ENCODE results near the gene STAG1.
"Not testable (repeated sequence)": the region's sequence is repeated elsewhere in the genome, so short reads cannot be mapped to it uniquely, and the experiment has no call there.

Gene STAG1

DNA sequence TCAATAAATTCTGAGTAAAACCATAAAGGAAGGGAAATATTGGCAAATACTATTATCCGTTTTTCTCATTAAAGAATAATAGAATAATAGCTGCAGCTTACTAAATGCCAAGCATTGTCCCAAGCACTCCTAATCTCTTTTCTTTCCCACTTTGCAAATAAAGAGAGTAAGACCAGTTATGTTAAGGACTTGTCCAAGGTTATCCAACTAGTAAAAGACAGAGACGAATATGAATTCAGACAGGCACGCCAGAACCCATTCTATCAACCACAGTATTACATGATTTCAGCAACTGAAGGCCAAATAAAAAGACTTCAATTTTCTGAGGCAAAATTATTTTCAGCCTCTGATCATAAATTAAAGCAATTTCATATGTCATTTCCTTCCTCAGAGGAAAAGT lies 235.5 kb downstream of the STAG1 start:
- TF ChIP-seq, protein P1, sequence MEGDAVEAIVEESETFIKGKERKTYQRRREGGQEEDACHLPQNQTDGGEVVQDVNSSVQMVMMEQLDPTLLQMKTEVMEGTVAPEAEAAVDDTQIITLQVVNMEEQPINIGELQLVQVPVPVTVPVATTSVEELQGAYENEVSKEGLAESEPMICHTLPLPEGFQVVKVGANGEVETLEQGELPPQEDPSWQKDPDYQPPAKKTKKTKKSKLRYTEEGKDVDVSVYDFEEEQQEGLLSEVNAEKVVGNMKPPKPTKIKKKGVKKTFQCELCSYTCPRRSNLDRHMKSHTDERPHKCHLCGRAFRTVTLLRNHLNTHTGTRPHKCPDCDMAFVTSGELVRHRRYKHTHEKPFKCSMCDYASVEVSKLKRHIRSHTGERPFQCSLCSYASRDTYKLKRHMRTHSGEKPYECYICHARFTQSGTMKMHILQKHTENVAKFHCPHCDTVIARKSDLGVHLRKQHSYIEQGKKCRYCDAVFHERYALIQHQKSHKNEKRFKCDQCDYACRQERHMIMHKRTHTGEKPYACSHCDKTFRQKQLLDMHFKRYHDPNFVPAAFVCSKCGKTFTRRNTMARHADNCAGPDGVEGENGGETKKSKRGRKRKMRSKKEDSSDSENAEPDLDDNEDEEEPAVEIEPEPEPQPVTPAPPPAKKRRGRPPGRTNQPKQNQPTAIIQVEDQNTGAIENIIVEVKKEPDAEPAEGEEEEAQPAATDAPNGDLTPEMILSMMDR (conservative IDR thresholded peaks at IDR 0.05) = no peak
- no peak overlapping the region for H3K27ac ChIP-seq

DNA sequence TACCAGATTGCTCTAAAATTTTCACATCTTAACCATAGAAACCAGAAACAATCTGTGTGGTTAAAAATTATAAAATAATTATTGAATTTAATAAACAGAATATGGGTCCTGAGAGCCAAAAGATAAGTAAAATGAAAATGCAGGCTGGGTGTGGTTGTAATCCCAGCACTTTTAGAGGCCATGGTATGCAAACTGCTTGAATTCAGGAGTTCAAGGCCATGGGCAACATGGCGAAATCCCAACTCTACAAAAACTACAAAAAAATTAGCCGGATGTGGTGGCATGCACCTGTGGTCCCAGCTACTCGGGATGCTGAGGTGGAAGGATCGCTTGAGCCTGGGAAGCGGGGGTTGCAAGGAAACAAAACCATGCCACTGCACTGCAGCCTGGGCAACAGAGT lies 236.1 kb downstream of the STAG1 start:
- no peak overlapping the region for H3K27ac ChIP-seq
- TF ChIP-seq, protein P1 (conservative IDR thresholded peaks at IDR 0.05) = no peak

DNA sequence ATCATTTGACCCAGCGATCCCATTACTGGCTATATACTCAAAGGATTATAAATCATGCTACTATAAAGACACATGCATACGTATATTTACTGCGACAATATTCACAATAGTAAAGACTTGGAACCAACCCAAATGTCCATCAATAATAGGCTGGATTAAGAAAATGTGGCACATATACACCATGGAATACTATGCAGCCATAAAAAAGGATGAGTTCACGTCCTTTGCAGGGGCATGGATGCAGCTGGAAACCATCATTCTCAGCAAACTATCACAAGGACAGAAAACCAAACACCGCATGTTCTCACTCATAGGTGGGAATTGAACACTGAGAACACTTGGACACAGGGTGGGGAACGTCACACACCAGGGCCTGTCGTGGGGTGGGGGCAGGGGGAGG lies 237.6 kb downstream of the STAG1 start:
- not testable (repeated sequence) for H3K27ac ChIP-seq

DNA sequence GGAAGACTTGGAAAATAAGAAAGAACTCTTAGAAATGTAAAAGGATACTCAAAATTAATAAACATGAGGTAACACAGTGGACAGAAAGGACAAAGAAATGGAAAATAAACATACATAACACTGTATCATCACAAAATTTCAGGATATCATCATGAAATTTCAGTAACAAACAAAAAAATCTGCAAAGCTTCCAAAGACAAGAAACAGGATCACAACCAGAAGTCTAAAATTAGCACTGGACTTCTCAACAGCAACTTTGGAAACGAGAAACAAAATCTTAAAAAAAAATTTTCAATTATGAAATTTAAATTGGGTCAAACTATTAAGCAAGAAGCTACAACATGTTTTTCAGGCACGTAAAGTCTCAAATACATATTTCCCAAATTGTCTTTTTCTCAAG lies 238.8 kb downstream of the STAG1 start:
- H3K27ac ChIP-seq = no peak overlapping the region
- TF ChIP-seq, protein P1 (conservative IDR thresholded peaks at IDR 0.05) = no peak

DNA sequence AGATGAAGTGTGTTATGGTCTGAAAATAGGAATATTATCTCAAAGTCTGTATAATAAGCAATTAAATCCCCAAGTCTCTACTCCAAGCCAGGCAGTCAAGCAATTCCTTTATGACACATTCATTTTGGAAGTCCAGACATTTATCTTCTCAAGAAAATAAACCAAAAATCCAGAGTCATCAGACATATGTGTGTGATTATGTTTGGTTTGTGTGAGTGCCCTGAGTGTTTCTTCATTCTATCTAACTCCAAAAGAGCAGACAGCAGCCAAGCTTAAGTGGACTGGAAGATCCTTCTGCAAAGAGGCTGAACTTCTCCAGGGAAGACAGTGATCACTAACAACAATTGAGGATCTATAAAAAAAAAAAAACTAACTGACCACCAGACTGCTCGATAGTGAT lies 239.8 kb downstream of the STAG1 start:
- H3K27ac ChIP-seq = no peak overlapping the region
- TF ChIP-seq, protein P1 (conservative IDR thresholded peaks at IDR 0.05) = no peak

DNA sequence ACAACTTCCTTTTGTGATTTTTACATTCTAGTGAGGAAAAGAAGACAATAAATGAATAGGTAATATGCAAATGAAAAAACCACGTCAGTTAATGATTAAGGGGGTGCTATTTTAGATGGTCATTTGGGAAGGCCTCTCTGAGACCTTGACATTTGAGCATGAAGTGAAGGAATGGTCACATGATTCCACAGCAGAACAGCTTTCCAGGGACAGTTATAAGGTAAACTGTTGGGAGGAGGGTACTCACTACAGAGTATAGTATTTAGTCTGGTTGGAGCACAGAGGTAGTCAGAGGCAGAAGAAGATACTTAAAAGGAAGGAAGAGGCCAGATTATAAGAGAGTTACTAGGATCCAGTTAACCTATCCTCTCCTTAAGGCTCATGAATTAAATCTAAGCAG lies 246.5 kb downstream of the STAG1 start:
- TF ChIP-seq, protein P1 (conservative IDR thresholded peaks at IDR 0.05) = no peak
- no peak overlapping the region for H3K27ac ChIP-seq

DNA sequence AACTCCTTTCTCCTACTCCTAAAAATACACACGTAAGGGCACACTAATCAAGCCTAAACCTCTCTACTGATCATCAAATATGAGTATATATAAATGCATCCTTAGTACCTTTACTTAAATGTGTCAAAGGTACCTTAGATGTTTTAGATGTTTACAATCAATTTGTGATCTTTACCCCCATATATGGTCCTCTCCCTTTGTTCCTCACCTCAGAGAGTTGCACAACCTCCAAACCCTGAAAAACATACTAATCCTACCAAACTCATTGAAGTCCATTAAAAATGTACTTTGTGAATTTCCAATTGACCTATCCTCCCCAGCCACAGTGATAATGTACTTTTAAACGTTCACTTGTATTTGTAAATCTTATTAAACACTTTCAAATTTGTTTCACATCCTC lies 249.1 kb downstream of the STAG1 start:
- TF ChIP-seq, protein P1 (conservative IDR thresholded peaks at IDR 0.05) = no peak
- H3K27ac ChIP-seq = no peak overlapping the region

DNA sequence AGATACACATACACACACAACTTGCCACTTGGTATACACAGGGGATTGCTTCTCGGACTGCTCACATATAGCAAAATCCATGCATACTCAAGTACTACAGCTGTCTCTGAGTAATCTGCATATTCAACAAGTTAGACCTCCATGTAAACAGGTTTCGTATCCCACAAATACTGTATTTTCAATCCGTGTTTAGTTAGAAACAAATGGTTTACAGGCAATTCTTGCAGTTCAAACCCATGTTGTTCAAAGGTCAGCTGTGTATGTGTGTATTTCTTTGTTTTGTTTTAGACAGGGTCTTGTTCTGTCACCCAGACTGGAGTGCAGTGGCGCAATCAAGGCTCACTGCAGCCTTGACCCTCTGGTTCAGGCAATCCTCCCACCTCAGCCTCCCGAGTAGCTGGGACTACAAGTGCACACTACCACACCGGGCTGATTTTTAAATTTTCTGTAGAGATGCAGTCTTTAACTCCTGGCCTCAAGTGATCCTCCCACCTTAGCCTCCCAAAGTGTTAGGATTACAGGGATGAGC lies 253.2 kb downstream of the STAG1 start:
- TF ChIP-seq, protein P1 (conservative IDR thresholded peaks at IDR 0.05) = no peak
- no peak overlapping the region for H3K27ac ChIP-seq
